IMR-90 (cell line): ENCODE data around the gene PSMD1. TPM values are rescaled to one million over a fixed set of nuclear protein-coding genes. Genes with fewer than 3 reads are reported as not detected.

ENCODE experiments used
- ATAC-seq: fragments of 200-7000 bp; cut with Tn5 transposase; 2 replicates; pipeline ENCODE4 v1.9.1; 2020; ENCODE audit warnings: low read depth, mild to moderate bottlenecking, moderate library complexity
- BruUV-seq: library from RNA; stranded (reverse); fragments of 400-500 nt; replicated peaks from 2 replicates; lab custom pipeline; 2021; lab: Mats Ljungman, UMichigan
- CTCF ChIA-PET: fragments of 300-600 bp; formaldehyde crosslinking; extraction: SDS; loops from one replicate; lab custom pipeline; 2021; ENCODE audit warnings: antibody characterized with exemption; lab: Yijun Ruan, JAX
- POLR2A ChIA-PET: fragments of 300-600 bp; sonication (Branson Sonifier 250); formaldehyde crosslinking; loops from one replicate; lab custom pipeline; 2022; ENCODE audit warnings: antibody characterized with exemption; ENCODE audit not compliant: unreplicated experiment; lab: Charles Lee
- DNase-seq: peaks from one replicate; pipeline ENCODE4 v3.0.0; 2013
- H2AFZ ChIP-seq: replicated peaks from 2 replicates; pipeline ENCODE3; 2013; ENCODE audit warnings: low read length, mild to moderate bottlenecking; ENCODE audit not compliant: poor library complexity
- H2AK5ac ChIP-seq: 2 replicates; pipeline ENCODE4 v1.6.1; 2013; ENCODE audit warnings: low read depth, low read length, inconsistent platforms
- H2AK9ac ChIP-seq: replicated peaks from 2 replicates; pipeline ENCODE3; 2013; ENCODE audit warnings: mild to moderate bottlenecking, low read depth, low read length, moderate library complexity; ENCODE audit not compliant: poor library complexity
- H2BK120ac ChIP-seq: 2 replicates; pipeline ENCODE4 v1.6.1; 2013; ENCODE audit warnings: low read depth, low read length, inconsistent platforms
- H2BK15ac ChIP-seq: 3 replicates; pipeline ENCODE4 v1.6.1; 2013; ENCODE audit warnings: low read depth, low read length, inconsistent platforms
- H2BK20ac ChIP-seq: 2 replicates; pipeline ENCODE4 v1.6.1; 2013; ENCODE audit warnings: low read depth, mild to moderate bottlenecking, inconsistent platforms, low read length, moderate library complexity
- H2BK5ac ChIP-seq: 2 replicates; pipeline ENCODE4 v1.6.1; 2013; ENCODE audit warnings: mild to moderate bottlenecking, low read depth, low read length, inconsistent platforms; ENCODE audit not compliant: poor library complexity, severe bottlenecking
- H3K14ac ChIP-seq: replicated peaks from 2 replicates; pipeline ENCODE4 v1.6.1; 2013; ENCODE audit warnings: low read depth, low read length, inconsistent platforms
- H3K18ac ChIP-seq: 2 replicates; pipeline ENCODE4 v1.6.1; 2013; ENCODE audit warnings: low read depth, low read length, control low read depth
- H3K23ac ChIP-seq: 2 replicates; pipeline ENCODE4 v1.6.1; 2013; ENCODE audit warnings: low read depth, low read length, inconsistent platforms
- H3K27ac ChIP-seq: 2 replicates; pipeline ENCODE4 v1.5.1; 2013; ENCODE audit warnings: mild to moderate bottlenecking, control low read depth, low read length; ENCODE audit not compliant: insufficient read depth
- H3K27me3 ChIP-seq: 2 replicates; pipeline ENCODE4 v1.6.1; 2013; ENCODE audit warnings: low read length; ENCODE audit not compliant: control insufficient read depth, insufficient read depth
- H3K36me3 ChIP-seq: 2 replicates; pipeline ENCODE4 v1.6.1; 2013; ENCODE audit warnings: low read length, mixed read lengths; ENCODE audit not compliant: control insufficient read depth, insufficient read depth
- H3K4ac ChIP-seq: 2 replicates; pipeline ENCODE4 v1.6.1; 2013; ENCODE audit warnings: low read depth, low read length, inconsistent platforms
- H3K4me1 ChIP-seq: 2 replicates; pipeline ENCODE4 v1.6.1; 2013; ENCODE audit warnings: low read length, mixed read lengths; ENCODE audit not compliant: control insufficient read depth, insufficient read depth
- H3K4me2 ChIP-seq: 2 replicates; pipeline ENCODE4 v1.6.1; 2013; ENCODE audit warnings: low read depth, mild to moderate bottlenecking, control low read depth, low read length, moderate library complexity
- H3K4me3 ChIP-seq: 2 replicates; pipeline ENCODE4 v1.5.1; 2013; ENCODE audit warnings: low read depth, mild to moderate bottlenecking, control low read depth, low read length, moderate library complexity; ENCODE audit not compliant: insufficient read depth
- H3K56ac ChIP-seq: 2 replicates; pipeline ENCODE4 v1.6.1; 2013; ENCODE audit warnings: low read length, inconsistent platforms; ENCODE audit not compliant: insufficient read depth; ENCODE audit errors: extremely low read depth
- H3K79me1 ChIP-seq, 2 experiments: 2 replicates each; pipeline ENCODE4 v1.6.1; 2013; ENCODE audit warnings: low read length in 2 of 2, inconsistent platforms in 1 of 2, low read depth in 1 of 2
- H3K9ac ChIP-seq: 2 replicates; pipeline ENCODE4 v1.6.1; 2013; ENCODE audit warnings: low read depth, low read length, control low read depth
- H3K9me1 ChIP-seq: 2 replicates; pipeline ENCODE4 v1.6.1; 2013; ENCODE audit warnings: low read length, inconsistent platforms; ENCODE audit not compliant: insufficient read depth
- H3K9me3 ChIP-seq: 2 replicates; pipeline ENCODE4 v1.6.1; 2013; ENCODE audit warnings: low read length; ENCODE audit not compliant: control insufficient read depth, insufficient read depth
- H4K20me1 ChIP-seq: 2 replicates; pipeline ENCODE4 v1.6.1; 2013; ENCODE audit warnings: low read length, inconsistent platforms; ENCODE audit not compliant: insufficient read depth
- H4K5ac ChIP-seq: 2 replicates; pipeline ENCODE4 v1.6.1; 2013; ENCODE audit warnings: mild to moderate bottlenecking, low read depth, low read length, control low read depth
- H4K8ac ChIP-seq, 2 experiments: 2 replicates each; pipeline ENCODE4 v1.6.1; 2013; ENCODE audit warnings: low read depth in 2 of 2, low read length in 2 of 2, control low read depth in 1 of 2, inconsistent platforms in 1 of 2
- H4K91ac ChIP-seq: 2 replicates; pipeline ENCODE4 v1.6.1; 2013; ENCODE audit warnings: low read depth, low read length, inconsistent platforms; ENCODE audit not compliant: insufficient read depth
- BHLHE40 ChIP-seq: fragments of 150-350 bp; IDR thresholded peaks from 2 replicates; pipeline ENCODE4 v1.6.1; 2016; ENCODE audit warnings: mild to moderate bottlenecking, low read depth, low read length
- POLR2A ChIP-seq: IDR thresholded peaks from 2 replicates; pipeline ENCODE4 v1.6.1; 2012; ENCODE audit warnings: mild to moderate bottlenecking, low read depth, low read length
- RAD21 ChIP-seq: IDR thresholded peaks from 2 replicates; pipeline ENCODE4 v1.6.1; 2012; ENCODE audit warnings: low read length, improper control_type of control experiment
- RCOR1 ChIP-seq: IDR thresholded peaks from 2 replicates; pipeline ENCODE4 v1.6.1; 2012; ENCODE audit warnings: mild to moderate bottlenecking, low read length, improper control_type of control experiment; ENCODE audit not compliant: insufficient replicate concordance
- WGBS, 2 experiments: methylation state at CpG; one replicate each; pipeline versions ENCODE4 v1.1.5 to v1.1.7; 2013; ENCODE audit warnings: missing lambda C conversion rate in 2 of 2; ENCODE audit not compliant: insufficient read length in 1 of 2; ENCODE audit errors: extremely low coverage in 2 of 2; 5-methylcytosine and 5-hydroxymethylcytosine counted together
- dilution Hi-C: fragments of 300-500 bp; cut with HindIII; formaldehyde crosslinking; loops from one replicate; pipeline ENCODE4 v1.14.3; 2018; ENCODE audit warnings: low sequenced_read_pairs; ENCODE audit not compliant: unreplicated experiment
- in situ Hi-C: fragments of 300-500 bp; cut with MboI; formaldehyde crosslinking; loops from 3 replicates; pipeline ENCODE4 v1.14.3; 2019; ENCODE audit warnings: low sequenced_read_pairs, inconsistent platforms, mixed read lengths
- intact Hi-C: fragments of 100-400 bp; cut with micrococcal nuclease; formaldehyde crosslinking; loops from 2 replicates; pipeline ENCODE4 v1.10.0; 2022
- polyA plus RNA-seq, 3 experiments: library from polyadenylated mRNA; depleted of rRNA; stranded (reverse); fragments of >200 nt; gene quantifications; 2 replicates each; pipeline ENCODE4 v1.2.3, GENCODE V29; 2012; ENCODE audit warnings: low replicate concordance in 1 of 3
- total RNA-seq: library from RNA; depleted of rRNA; stranded (reverse); fragments of >200 nt; gene quantifications from 2 replicates; pipeline ENCODE4 v1.2.3, GENCODE V29; 2012

Gene PSMD1
- total and polyA plus RNA-seq, 2 of the 4 experiments (the other 2 are of a cell fraction): 89.8 to 181 TPM

DNA sequence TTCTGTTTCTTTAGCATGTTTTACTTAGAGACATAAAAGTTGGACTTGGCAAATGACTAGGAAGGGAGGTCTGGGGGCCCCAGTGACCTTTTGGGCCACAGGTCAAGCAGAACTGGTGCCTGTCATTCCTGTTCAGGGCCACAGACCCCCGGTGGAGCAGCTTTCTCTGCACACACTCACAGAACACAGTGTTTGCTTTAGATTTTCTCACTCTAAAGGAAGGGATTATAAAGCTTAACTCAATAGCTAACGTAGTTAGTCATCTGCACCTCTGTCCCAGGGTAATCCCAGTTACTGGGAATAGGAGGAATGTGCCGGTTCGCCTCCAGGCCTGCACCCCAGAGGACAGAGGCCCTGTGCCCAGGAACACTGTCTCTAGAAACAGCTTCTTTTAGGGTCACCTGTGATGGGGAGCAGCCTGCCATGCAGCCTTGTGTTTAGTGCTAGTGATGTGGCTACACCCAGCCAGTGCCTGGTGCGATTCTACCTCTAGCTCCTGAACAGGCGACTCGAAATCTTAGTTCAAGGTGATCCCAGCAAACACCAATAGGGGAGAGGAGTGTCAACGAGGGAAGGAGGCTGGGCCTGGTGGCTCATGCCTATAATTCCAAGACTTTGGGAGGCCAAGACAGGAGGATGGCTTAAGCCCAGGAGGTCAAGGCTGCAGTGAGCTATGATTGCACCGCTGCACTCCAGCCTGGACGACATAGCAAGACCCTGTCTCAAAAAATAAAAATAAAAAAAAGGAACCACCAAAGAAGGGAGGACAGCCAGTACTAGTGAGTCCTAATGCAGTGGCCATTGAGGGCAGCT is 49.2 kb upstream of the PSMD1 start:
- H3K14ac ChIP-seq: no peak overlapping the region
- H4K20me1 ChIP-seq: no peaks in the 10 kb centered on the region
- H3K4ac ChIP-seq: no peak overlapping the region
- H2AK9ac ChIP-seq: no peak overlapping the region
- no peak overlapping the region for H3K18ac ChIP-seq
- no peak overlapping the region for H4K5ac ChIP-seq
- H3K4me3 ChIP-seq: no peak overlapping the region
- H3K4me1 ChIP-seq: no peaks in the 10 kb centered on the region
- ATAC-seq: no peak
- H4K91ac ChIP-seq: no peak overlapping the region
- DNase-seq: no peak
- no peak overlapping the region for H2BK120ac ChIP-seq
- H2BK5ac ChIP-seq: no peak overlapping the region
- H3K23ac ChIP-seq: no peak overlapping the region
- no TSS peak for BruUV-seq
- H3K79me1 ChIP-seq: no peaks in the 10 kb centered on the region
- no peak overlapping the region for H3K27ac ChIP-seq
- 100% methylated on average over 3 of the region's 10 CpGs; no CpG with 5 or more reads in 1 of the 2 experiments for WGBS, 2 experiments
- CTCF ChIA-PET: no interaction called here
- H3K9me1 ChIP-seq: no peaks in the 10 kb centered on the region
- H3K4me2 ChIP-seq: no peak overlapping the region
- H2AK5ac ChIP-seq: no peak overlapping the region
- no peak overlapping the region for H2AFZ ChIP-seq
- TF ChIP-seq RAD21 (no peak), BHLHE40 (no peak), POLR2A (no peak), RCOR1 (no peak)
- in situ Hi-C loops: no loop called here
- intact Hi-C loops: no loop called here
- no peaks in the 10 kb centered on the region for H3K36me3 ChIP-seq
- no peak overlapping the region for H3K56ac ChIP-seq
- no peak overlapping the region for H2BK20ac ChIP-seq
- POLR2A ChIA-PET: no interaction called here
- H3K27me3 ChIP-seq: peaks cover 47% of the 10 kb centered on the region
- no peak overlapping the region for H2BK15ac ChIP-seq
- no peaks in the 10 kb centered on the region for H3K9me3 ChIP-seq
- dilution Hi-C loops: no loop called here
- H4K8ac ChIP-seq: no peak overlapping the region
- H3K9ac ChIP-seq: no peak overlapping the region
